AG10803 (cell line): ENCODE data around the gene GRID1.

Experiments
- DNase-seq: peaks from one replicate; pipeline ENCODE4 v3.0.0; 2010; ENCODE audit warnings: low read depth
- H3K4me3 ChIP-seq: 2 replicates; pipeline ENCODE4 v1.5.1; 2011; ENCODE audit warnings: mild to moderate bottlenecking, low read length, control low read depth
- CTCF ChIP-seq: conservative IDR thresholded peaks from 2 replicates; pipeline ENCODE4 v1.5.1; 2011; ENCODE audit warnings: mild to moderate bottlenecking, low read length, control low read depth, inconsistent platforms

Gene GRID1

GRCh38 chr10:86215712-86216111 is 150.9 kb downstream of the GRID1 start:
- H3K4me3 ChIP-seq: no peak overlapping the region
- no peak for DNase-seq
- TF ChIP-seq CTCF: no peak

- no peak for DNase-seq
- no peak for TF ChIP-seq CTCF
- no peak overlapping the region for H3K4me3 ChIP-seq
Measured at GRCh38 chr10:86215046-86215445, 151.5 kb downstream of the GRID1 start.

- H3K4me3 ChIP-seq: no peak overlapping the region
- no peak for TF ChIP-seq CTCF
- DNase-seq: no peak
Measured at GRCh38 chr10:86213148-86213547, 153.4 kb downstream of the GRID1 start.

- H3K4me3 ChIP-seq: no peak overlapping the region
- TF ChIP-seq CTCF: no peak
- DNase-seq: no peak
Measured at GRCh38 chr10:86212391-86212700, 154.2 kb downstream of the GRID1 start.

- DNase-seq: no peak
- no peak for TF ChIP-seq CTCF
- H3K4me3 ChIP-seq: no peak overlapping the region
Measured at GRCh38 chr10:86211691-86212390, 154.8 kb downstream of the GRID1 start.

- TF ChIP-seq CTCF: no peak
- no peak for DNase-seq
- H3K4me3 ChIP-seq: no peak overlapping the region
Measured at GRCh38 chr10:86210416-86210815, 156.2 kb downstream of the GRID1 start.

- DNase-seq: no peak
- no peak for TF ChIP-seq CTCF
- no peak overlapping the region for H3K4me3 ChIP-seq
Measured at GRCh38 chr10:86209726-86210125, 156.9 kb downstream of the GRID1 start.
